Activated T-cell treated with anti-CD3 and anti-CD28 coated beads for 24 hours (primary cell): ENCODE results near the gene MGLL.
"Not testable (repeated sequence)": the region's sequence is repeated elsewhere in the genome, so short reads cannot be mapped to it uniquely, and the experiment has no call there.

Experiments
- DNase-seq: peaks from one replicate; pipeline ENCODE4 v3.0.0-alpha.2; 2020; ENCODE audit warnings: low read depth

The MGLL gene

DNA sequence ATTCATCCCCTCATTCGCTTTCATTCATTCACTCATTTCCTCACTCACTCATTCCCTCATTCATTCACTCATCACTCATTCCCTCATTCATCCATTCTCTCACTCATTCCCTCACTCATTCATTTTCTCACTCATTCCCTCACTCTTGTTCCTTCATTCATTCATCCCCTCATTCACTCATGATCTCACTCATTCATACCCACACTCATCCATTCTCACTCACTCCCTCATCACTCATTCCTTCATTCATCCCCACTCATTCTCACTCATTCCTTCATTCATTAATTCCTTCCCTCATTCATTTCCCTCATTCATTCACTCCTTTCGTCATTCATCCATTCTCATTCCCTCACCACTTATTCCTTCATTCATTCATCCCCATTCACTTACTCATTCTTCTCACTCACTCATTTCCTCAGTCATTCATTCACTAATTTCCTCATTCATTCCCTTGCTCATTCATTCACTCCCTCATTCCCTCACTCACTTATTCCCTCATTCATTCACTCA is 135.0 kb downstream of the MGLL start:
- DNase-seq, result no peak

DNA sequence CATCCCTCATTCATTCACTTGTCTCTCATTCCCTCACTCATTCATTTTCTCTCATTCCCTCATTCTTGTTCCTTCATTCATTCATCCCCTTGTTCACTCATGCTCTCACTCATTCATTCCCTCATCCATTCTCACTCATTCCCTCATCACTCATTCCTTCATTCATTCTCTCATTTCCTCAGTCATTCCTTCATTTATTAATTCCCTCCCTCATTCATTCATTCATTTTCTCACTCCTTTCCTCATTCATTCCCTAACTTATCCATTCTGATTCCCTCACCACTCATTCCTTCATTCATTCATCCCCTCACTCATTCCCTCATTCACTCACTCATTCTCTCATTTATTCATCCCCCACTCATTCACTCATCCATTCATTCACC is 135.8 kb downstream of the MGLL start:
- DNase-seq, result no peak

DNA sequence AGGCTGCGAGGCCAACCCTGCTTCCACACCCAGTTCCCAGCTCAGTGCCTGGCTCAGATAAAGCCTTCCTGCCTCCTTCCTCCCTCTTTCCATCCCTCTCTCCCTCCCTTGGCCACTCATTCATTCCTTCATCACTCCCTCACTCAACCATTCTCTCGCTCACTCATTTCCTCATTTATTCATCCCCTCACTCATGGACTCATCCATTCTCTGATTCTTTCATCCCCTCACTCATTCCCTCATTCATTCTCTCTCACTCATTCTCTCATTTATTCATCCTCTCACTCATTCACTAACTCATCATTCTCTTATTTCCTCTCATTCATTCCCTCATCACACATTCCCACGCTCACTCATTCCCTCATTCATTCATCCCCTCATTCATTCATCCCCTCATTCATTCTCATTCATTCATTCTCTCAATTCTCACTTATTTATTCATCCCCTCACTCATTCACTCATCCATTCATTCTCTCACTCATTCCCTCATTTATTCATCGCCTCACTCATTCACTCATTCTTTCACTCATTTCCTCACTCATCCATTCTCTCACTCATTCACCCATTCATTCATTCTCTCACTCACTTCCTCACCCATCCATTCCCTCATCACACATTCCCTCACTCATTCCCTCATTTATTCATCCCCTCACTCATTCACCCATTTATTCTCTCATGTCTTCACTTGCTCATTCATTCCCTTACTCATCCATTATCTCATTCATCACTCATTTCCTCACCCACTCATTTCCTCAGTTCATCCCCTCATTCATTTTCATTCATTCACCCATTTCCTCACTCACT is 136.4 kb downstream of the MGLL start:
- no peak for DNase-seq

- no peak for DNase-seq
These were observed 137.2 kb downstream of the MGLL start for GRCh38 chr3:127684871-127685707.

DNA sequence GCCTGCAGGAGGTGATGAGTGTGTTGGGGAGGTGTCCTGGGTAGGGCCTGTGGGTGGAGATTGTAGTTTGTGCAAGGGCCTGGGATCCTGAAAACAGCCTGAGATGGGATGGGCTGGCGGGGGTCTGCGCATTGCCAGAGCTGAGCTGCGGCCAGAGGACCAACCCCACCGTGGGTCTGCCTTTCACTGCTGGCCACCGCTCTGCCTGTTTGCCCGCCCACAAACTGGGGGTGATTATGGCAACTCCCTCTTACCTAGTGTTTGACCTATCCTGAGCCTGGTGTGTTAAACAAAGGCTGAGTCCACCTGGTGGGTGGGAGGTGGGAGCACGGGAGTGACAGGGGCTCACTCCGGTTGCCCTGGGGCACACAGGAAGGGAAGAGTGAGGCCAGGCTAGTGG is 139.8 kb downstream of the MGLL start:
- DNase-seq, result no peak

DNA sequence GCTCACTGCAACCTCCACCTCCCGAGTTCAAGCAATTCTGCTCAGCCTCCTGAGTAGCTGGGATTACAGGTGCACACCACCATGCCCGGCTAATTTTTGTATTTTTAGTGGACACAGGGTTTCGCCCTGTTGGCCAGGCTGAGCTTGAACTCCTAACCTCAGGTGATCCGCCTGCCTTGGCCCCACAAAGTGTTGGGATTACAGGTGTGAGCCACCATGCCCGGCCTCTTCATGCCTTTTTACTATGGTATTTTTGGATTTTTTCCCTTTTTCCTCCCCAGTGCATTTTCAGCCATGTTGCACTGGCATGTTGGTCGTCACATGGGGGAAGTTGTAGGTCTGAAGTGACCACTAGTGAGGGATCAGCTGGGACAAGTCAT is 140.2 kb downstream of the MGLL start:
- DNase-seq, result not testable (repeated sequence)

- no peak for DNase-seq
These were observed 141.5 kb downstream of the MGLL start for GRCh38 chr3:127680798-127681221.

DNA sequence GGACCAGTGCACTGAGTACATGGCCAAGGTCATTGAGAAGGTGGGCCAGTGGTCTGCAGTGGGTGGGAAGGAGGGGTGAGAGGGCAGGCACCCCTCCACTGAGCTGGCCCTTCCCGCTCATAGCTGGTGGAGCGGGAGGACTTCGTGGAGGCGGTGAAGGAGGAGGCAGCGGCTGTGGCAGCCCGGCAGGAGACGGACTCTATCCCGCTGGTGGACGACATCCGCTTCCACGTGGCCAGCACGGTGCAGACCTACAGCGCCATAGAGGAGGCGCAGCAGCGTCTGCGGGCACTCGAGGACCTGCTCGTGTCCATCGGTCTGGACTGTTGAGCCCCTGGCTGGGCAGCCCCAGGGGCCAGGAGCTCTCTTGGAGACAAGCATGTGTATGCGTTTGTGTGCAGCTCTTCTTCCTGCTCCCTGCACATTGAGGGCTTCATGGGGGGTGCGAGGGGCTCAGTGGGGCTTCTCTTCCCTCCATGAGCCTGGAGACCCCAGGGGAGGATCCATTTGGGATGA is 142.1 kb downstream of the MGLL start:
- no peak for DNase-seq

GRCh38 chr3:127679534-127680145 is 142.7 kb downstream of the MGLL start:
- DNase-seq, result no peak

DNA sequence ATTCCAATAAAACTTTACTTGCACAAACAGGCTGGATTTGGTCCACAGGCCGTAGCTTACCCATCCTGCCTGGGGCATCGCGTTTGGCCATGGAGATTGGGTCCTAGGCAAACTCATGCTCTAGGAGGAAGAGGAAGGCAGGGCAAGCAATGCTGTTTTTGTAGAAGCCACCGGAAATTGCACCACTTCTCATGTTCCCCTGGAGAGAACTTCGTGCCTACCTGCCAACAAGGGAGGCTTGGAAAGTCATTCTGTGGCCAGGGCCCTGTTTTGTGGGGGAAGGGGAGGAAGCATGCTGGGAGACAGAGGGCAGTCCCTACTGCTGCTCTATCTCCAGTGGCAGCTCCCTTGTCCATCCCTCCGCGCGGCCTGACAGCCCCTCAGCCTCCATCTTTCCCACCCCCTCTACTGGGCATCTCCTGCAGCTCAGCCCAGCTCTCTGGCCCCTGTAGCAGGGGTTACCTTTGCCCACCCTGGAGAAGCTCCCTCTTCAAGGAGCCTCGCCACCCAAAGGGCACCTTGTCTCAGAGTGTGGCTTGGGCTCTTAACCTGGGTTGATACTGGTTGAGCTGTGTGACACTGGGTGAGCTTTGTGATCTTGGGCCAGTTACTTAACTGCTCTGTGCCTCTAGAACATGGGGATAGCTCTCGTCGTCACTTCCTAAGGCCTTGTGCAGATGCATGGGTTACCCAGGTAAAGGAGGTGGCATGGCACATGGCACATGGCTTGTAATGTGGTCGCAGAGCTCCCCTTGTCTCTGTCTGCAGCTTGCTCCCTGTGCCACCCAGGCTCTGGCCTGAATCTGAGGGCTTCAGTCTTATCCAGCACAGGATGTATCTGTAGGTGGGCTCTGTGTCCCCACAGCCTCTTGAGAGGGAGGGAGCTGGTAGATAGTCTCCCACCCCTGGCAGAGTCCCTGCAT is 143.4 kb downstream of the MGLL start:
- no peak for DNase-seq

GRCh38 chr3:127678315-127678599 is 144.1 kb downstream of the MGLL start:
- no peak for DNase-seq

- DNase-seq, result no peak
These were observed 144.6 kb downstream of the MGLL start for GRCh38 chr3:127677541-127678314.

DNA sequence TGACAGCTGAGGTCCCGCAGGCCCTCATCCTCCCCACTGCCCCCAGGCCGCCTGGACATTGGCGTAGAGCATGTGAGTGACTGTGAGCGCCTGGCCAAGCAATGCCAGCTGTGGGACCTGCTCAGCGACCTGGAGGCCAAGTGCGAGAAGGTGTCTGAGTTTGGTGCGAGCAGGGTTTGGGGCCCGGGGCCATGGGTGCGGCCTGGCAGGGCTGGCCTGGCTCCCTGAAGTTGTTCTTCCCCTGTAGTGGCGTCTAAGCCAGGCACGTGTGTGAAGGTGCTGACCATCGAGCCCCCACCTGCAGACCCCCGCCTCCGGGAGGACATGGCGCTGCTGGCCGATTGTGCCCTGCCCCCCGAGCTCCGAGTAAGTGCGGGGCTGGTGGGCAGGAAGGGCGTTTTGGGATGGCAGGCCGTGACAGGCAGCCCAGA is 145.4 kb downstream of the MGLL start:
- no peak for DNase-seq

GRCh38 chr3:127676456-127676855 is 145.9 kb downstream of the MGLL start:
- no peak for DNase-seq

DNA sequence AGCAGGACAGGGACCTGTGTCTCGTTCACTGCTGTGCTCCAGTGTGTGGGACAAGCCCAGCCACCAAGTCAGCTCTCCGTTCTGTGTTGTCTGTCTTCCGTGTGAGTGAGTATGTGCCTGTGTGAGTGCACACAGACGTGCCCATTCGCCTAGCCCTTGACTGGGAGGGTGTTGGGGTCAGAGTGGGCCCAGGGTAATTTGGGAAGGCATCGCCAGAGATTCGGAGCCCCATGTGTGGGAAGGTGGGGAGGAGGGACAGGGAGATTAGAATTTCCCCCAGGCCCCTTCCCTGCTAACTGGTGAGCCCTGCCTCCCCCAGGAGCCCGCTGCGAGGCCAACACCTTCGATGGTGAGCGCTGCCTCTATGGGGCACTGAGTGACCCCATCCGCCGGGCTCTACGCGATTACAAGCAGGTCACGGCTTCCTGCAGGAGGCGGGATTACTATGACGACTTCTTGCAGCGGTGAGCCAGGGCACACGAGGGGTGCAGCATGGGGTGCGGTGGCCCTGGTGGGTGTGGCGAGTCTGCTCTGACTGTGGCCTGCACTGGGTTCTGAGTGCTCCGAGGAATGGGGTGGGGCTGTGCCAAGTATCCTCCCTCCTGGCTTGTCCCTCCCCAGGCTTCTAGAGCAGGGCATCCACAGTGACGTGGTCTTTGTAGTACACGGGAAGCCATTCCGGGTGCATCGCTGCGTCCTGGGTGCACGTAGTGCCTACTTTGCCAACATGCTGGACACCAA is 146.5 kb downstream of the MGLL start:
- DNase-seq, result no peak

DNA sequence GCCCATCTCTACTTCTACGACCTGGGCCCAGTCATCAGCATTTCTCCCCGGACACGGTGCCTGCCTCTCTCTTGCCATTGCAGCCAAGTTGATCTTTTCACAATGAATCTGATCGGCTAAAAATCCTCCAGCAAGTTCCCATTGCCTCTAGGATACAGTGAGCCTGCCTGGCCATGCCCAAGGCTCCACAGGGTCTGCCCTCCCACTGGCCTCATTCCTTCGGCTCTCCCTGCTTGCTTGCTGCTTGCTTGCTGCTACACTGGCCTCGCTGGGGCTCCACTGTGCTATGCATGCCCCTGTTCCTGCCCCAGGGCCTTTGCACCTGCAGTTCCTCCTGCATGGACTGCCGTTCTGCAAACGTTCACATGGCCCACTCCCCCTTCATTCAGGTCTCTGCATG is 147.5 kb downstream of the MGLL start:
- no peak for DNase-seq

GRCh38 chr3:127674101-127674721 is 148.1 kb downstream of the MGLL start:
- DNase-seq, result no peak

DNA sequence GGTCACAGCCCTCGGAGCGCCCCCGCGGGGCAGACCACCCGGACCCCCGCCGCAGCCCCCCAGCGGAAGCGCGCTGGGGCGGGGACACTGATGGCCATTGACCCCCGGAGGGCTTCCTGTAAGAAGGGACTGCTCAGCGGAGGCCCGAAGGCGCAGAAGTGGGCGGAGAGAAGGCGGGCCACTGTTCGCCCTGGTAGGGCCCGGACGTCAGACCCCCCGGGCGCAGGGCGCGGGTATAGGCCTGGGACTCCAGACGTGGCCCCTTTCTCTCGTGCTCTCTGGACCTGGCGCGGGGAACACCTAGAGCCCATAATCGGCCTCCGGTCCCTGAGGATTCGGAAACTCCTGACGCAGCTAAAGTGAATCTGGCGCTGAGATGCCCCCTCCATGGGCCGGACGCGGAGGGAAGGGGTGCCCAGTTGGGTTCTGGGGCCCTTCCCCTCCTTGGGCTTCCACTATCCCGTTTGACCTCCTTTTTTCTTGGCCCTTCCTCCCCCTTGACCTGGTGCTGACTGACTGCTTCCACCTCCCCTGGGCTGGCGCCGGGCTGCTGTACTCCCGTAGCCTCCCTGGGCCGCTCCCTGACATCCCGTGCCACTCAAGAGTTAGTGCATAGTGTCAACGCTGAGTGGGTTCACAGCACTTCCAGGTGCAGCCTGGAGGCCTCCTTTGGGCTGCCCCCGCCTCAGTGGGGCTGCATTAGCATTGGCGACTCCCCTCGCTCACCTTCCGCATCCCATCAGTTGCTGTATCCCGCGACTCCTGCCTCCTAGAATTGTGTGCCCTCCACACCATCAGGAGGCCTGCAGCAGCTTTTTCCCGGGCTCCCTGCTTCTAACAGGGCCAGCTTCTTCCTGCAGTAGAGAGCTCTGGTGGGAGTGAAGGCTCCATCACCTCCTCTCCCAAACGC is 148.9 kb downstream of the MGLL start:
- DNase-seq, result peak; percentile 30
